GM19467 (cell line): ENCODE results near the gene OR2B3.
"Not testable (repeated sequence)": the region's sequence is repeated elsewhere in the genome, so short reads cannot be mapped to it uniquely, and the experiment has no call there.

Experiments
- ATAC-seq: cut with Tn5 transposase; IDR thresholded peaks from one replicate; pipeline ENCODE4 v1.9.1; 2021; ENCODE audit warnings: mild to moderate bottlenecking, moderate library complexity; ENCODE audit not compliant: unreplicated experiment

The OR2B3 gene, protein sequence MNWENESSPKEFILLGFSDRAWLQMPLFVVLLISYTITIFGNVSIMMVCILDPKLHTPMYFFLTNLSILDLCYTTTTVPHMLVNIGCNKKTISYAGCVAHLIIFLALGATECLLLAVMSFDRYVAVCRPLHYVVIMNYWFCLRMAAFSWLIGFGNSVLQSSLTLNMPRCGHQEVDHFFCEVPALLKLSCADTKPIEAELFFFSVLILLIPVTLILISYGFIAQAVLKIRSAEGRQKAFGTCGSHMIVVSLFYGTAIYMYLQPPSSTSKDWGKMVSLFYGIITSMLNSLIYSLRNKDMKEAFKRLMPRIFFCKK

GRCh38 chr6:29087213-29087612 is at the start of gene OR2B3:
TSS of gene OR2B3 (minus strand) at chr6:29087313. CDS start at chr6:29087248, 65 bp downstream.
- no peak for ATAC-seq

GRCh38 chr6:29131691-29132090 is 44.6 kb upstream of the OR2B3 start:
- no peak for ATAC-seq

- no peak for ATAC-seq
These were observed 43.5 kb upstream of the OR2B3 start for GRCh38 chr6:29130644-29131043.

GRCh38 chr6:29129326-29130012 is 42.4 kb upstream of the OR2B3 start:
- ATAC-seq = no peak

DNA sequence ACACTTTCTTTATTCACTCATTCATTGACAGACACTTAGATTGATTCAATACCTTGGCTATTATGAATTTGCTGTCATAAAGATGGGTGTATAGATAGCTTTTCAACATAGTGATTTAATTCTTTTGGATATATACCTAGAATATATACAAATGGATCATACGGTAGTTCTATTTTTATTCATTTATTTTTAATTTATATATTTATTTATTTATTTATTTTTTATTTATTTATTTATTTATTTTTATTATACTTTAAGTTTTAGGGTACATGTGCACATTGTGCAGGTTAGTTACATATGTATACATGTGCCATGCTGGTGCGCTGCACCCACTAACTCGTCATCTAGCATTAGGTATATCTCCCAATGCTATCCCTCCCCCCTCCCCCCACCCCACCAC is 27.9 kb upstream of the OR2B3 start:
- ATAC-seq = not testable (repeated sequence)

GRCh38 chr6:29112135-29112534 is 25.0 kb upstream of the OR2B3 start:
- no peak for ATAC-seq

DNA sequence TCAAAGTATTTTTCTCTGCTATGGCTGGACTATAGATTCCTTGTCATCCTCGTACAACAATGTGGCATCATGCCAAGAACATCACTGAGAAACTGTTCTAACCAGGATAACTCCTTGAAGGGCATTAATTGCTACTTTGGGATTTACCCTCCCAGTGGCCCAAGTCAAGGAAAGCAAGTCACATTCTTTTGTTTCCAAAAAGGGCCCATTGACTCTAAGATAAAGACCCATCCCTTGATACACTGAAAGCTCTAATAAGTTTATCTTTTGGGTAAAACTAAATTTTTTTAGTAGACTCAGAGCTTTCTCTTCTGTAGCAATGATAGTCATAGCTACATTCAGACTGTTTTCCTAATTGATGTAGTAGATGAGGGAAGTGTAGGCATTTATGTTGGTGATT is 20.6 kb upstream of the OR2B3 start, which contains the start of gene OR2J3:
Gene OR2J3, plus strand, starts transcription at position 301 of the 400 bp plus-strand sequence. CDS start 3,833 bp downstream, outside the sequence.
- no peak for ATAC-seq

- no peak for ATAC-seq
These were observed 12.1 kb upstream of the OR2B3 start, which contains the start of gene OR2J1 for GRCh38 chr6:29099190-29099589. TSS of gene OR2J1 (plus strand) at chr6:29099490. CDS start at chr6:29100943, 1,453 bp downstream.

- no peak for ATAC-seq
These were observed 10.7 kb upstream of the OR2B3 start for GRCh38 chr6:29097803-29098202.

GRCh38 chr6:29092957-29093356 is 5.8 kb upstream of the OR2B3 start:
- no peak for ATAC-seq

DNA sequence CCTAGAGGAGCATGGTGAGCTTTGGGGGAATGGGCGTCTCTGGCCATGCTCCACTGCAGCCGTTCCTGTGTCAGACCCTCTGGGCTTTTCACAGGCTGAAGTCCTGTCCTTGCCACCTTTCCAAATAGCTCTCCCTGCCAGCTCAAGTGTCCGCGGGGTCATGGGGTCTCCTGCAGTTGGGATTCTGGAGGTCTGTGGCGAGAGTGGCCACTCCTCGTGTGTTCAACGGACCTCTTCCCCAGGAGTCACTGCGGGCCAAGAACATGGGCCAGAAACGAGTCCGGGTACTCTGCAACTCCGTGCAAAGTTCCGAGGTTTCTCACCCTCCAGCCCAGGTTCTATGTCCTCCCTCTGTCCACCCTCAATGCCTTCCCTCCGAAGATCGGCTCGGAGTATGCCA is 4.7 kb downstream of the OR2B3 start:
- ATAC-seq = no peak

- ATAC-seq = no peak
These were observed 5.8 kb downstream of the OR2B3 start for GRCh38 chr6:29081312-29081711.

DNA sequence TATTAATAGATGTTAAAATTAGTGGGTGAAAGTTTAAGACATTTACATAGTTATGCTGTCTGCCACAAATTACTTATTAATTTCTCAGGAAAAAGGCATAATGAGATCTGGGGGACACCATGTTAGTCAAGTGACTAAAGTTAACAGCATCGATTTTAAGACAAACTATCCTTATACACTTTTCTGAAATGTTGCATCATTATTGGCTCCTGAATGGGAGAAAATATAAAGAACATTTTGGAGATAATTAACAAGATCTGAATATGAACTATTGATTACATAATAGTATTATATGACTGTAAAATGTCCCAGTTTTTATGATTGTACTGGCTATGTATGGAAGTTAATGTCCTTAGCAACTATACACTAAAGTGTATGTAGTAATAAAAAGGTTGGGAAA is 7.9 kb downstream of the OR2B3 start:
- no peak for ATAC-seq

- ATAC-seq = peak; percentile 67
These were observed 15.0 kb downstream of the OR2B3 start for GRCh38 chr6:29071831-29072723.

- ATAC-seq = no peak
These were observed 35.4 kb downstream of the OR2B3 start for GRCh38 chr6:29051680-29052079.

DNA sequence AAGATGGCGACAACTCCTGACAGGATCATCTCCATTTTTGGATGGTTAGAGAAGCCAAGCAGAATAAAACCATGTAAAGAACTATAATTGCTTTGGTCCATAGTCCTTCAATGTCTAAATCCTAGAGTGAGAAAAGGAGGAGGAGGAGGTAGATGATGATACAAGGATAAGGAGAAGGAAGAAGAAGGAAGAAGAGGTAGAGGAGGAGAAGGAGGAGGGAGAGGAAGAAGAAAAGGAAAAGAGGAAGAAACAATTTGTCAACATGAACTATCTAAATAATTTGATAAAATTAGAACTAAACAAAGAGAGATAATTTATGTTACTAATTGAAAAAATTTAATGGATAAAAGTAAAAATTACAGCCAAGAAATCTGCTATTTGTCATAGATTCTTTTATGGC is 42.0 kb downstream of the OR2B3 start, which contains the start of gene OR2W1:
Gene OR2W1, minus strand, starts transcription at position 101 of the 400 bp plus-strand sequence. Its CDS starts 0 bp downstream, at position 101.
- ATAC-seq = no peak
